ENCODE measurements around the gene SNX9.
A peak's percentile ranks its signal among the peaks of the same experiment; 100 is the strongest.

SNX9 gene

GRCh38 chr6:157860505-157860991, 37.5 kb downstream of the SNX9 start:
- DNase-seq, result peak; percentile 21

GRCh38 chr6:157861184-157861583, 38.1 kb downstream of the SNX9 start:
- no peak for DNase-seq

GRCh38 chr6:157861814-157862213, 38.8 kb downstream of the SNX9 start:
- DNase-seq, result no peak

GRCh38 chr6:157862706-157863105, 39.7 kb downstream of the SNX9 start:
- no peak for DNase-seq

- DNase-seq, result no peak
Measured at GRCh38 chr6:157864185-157864761, 41.2 kb downstream of the SNX9 start.

GRCh38 chr6:157865249-157865648, 42.2 kb downstream of the SNX9 start:
- DNase-seq, result no peak

GRCh38 chr6:157867155-157867559, 44.1 kb downstream of the SNX9 start:
- DNase-seq, result no peak

GRCh38 chr6:157867981-157868380, 44.9 kb downstream of the SNX9 start:
- no peak for DNase-seq

- no peak for DNase-seq
Measured at GRCh38 chr6:157868835-157869234, 45.8 kb downstream of the SNX9 start.

- no peak for DNase-seq
Measured at GRCh38 chr6:157869673-157870302, 46.7 kb downstream of the SNX9 start.

- peak; percentile 7 for DNase-seq
Measured at GRCh38 chr6:157873735-157874344, 50.8 kb downstream of the SNX9 start.

- no peak for DNase-seq
Measured at GRCh38 chr6:157877149-157877548, 54.1 kb downstream of the SNX9 start.

GRCh38 chr6:157877573-157878438, 54.8 kb downstream of the SNX9 start:
- DNase-seq, result no peak

- DNase-seq, result no peak
Measured at GRCh38 chr6:157879034-157879872, 56.2 kb downstream of the SNX9 start.

GRCh38 chr6:157879873-157880254, 56.8 kb downstream of the SNX9 start:
- DNase-seq, result peak; percentile 77

GRCh38 chr6:157880534-157880933, 57.5 kb downstream of the SNX9 start:
- DNase-seq, result no peak

GRCh38 chr6:157881342-157881741, 58.3 kb downstream of the SNX9 start:
- DNase-seq, result no peak

GRCh38 chr6:157884756-157885155, 61.7 kb downstream of the SNX9 start:
- no peak for DNase-seq

GRCh38 chr6:157885211-157885788, 62.3 kb downstream of the SNX9 start:
- DNase-seq, result no peak

- DNase-seq, result no peak
Measured at GRCh38 chr6:157885876-157886275, 62.8 kb downstream of the SNX9 start.

- no peak for DNase-seq
Measured at GRCh38 chr6:157887892-157888291, 64.8 kb downstream of the SNX9 start.
